Thyroid gland (tissue), 4 donors: ENCODE results near the gene HS6ST3.

ENCODE experiments used
- POLR2A ChIP-seq, 2 donors: fragments of 450-650 bp; IDR thresholded peaks; one replicate each; pipeline ENCODE4 v1.6.1; 2017; ENCODE audit warnings: antibody characterized with exemption in 2 of 2, mild to moderate bottlenecking in 2 of 2, moderate library complexity in 1 of 2
- TF ChIP-seq, protein P1 (sequence below), 6 experiments: fragments of 200-600 bp in 3 of 6; fragments of 450-650 bp in 3 of 6; sonication (generic) in 3 of 6; IDR thresholded peaks; one replicate each; pipeline ENCODE4 v1.5.1; 2016 to 2019; ENCODE audit warnings: antibody characterized with exemption in 6 of 6, mild to moderate bottlenecking in 2 of 6, inconsistent platforms in 1 of 6, moderate library complexity in 1 of 6

DNA sequence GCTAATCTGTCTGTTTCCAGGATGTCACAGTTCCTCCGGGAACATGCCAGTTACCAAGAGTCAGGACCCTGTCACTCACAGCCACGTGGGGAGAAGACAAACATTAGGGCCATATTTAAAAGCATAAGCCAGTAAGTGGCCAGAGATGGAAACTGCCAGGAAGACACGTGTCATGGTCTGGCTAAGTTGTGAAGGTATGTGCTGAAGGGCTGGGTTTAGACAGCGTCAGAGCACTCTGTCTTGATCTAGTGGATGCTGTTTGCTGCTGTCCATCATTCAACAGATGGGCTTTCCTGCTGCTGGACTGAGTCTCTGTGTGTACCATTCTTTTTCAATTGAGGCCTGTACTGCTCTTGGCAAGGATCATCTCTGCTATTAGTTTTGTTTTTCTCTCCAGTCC, 128.6 kb downstream of the HS6ST3 start:
- TF ChIP-seq, protein P1, sequence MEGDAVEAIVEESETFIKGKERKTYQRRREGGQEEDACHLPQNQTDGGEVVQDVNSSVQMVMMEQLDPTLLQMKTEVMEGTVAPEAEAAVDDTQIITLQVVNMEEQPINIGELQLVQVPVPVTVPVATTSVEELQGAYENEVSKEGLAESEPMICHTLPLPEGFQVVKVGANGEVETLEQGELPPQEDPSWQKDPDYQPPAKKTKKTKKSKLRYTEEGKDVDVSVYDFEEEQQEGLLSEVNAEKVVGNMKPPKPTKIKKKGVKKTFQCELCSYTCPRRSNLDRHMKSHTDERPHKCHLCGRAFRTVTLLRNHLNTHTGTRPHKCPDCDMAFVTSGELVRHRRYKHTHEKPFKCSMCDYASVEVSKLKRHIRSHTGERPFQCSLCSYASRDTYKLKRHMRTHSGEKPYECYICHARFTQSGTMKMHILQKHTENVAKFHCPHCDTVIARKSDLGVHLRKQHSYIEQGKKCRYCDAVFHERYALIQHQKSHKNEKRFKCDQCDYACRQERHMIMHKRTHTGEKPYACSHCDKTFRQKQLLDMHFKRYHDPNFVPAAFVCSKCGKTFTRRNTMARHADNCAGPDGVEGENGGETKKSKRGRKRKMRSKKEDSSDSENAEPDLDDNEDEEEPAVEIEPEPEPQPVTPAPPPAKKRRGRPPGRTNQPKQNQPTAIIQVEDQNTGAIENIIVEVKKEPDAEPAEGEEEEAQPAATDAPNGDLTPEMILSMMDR (IDR thresholded peaks at IDR 0.05), result no peak
- no peak for TF ChIP-seq POLR2A (IDR thresholded peaks at IDR 0.05)
